D721Med (cell line): Measurements from ENCODE around the gene WAC.
A peak's percentile ranks its signal among the peaks of the same experiment; 100 is the strongest.

Source experiments
- DNase-seq: peaks from one replicate; pipeline ENCODE4 v3.0.0; 2011; ENCODE audit warnings: low spot score; ENCODE audit not compliant: insufficient read length
- FAIRE-seq: peaks from 2 replicates; lab custom pipeline; 2011; peaks lifted over from hg19 to GRCh38; lab: Jason Lieb, UNC
- CTCF ChIP-seq: IDR thresholded peaks from 2 replicates; pipeline ENCODE4 v1.5.1; 2012; ENCODE audit warnings: mild to moderate bottlenecking, control low read depth; ENCODE audit not compliant: insufficient read depth; ENCODE audit errors: missing control alignments

The WAC gene

GRCh38 chr10:28555358-28555757, 22.4 kb downstream of the WAC start:
- FAIRE-seq: no peak
- TF ChIP-seq CTCF: no peak

GRCh38 chr10:28556142-28556541, 23.2 kb downstream of the WAC start:
- FAIRE-seq: peak; percentile 6
- TF ChIP-seq CTCF: no peak

More at GRCh38 chr10:28555358-28555757, 22.4 kb downstream of the WAC start:
- no peak for DNase-seq

GRCh38 chr10:28558186-28558585, 25.3 kb downstream of the WAC start:
- DNase-seq (no peak), FAIRE-seq (no peak)
- no peak for TF ChIP-seq CTCF

More at GRCh38 chr10:28556142-28556541, 23.2 kb downstream of the WAC start:
- DNase-seq: no peak

GRCh38 chr10:28558923-28559508, 26.1 kb downstream of the WAC start:
- no peak for DNase-seq
- TF ChIP-seq CTCF: no peak
- FAIRE-seq: no peak

GRCh38 chr10:28559618-28560017, 26.7 kb downstream of the WAC start:
- FAIRE-seq: no peak
- no peak for DNase-seq
- TF ChIP-seq CTCF: no peak

- no peak for TF ChIP-seq CTCF
- FAIRE-seq (no peak), DNase-seq (no peak)
These were observed 27.7 kb downstream of the WAC start for GRCh38 chr10:28560617-28561016.

- DNase-seq: no peak
- no peak for FAIRE-seq
- TF ChIP-seq CTCF: no peak
These were observed 28.6 kb downstream of the WAC start for GRCh38 chr10:28561531-28561930.
